Colonic mucosa (tissue), 4 donors: Measurements from ENCODE around the gene OR5AU1. TPM values are rescaled to one million over a fixed set of nuclear protein-coding genes. Genes with fewer than 3 reads are reported as not detected.
A peak's percentile ranks its signal among the peaks of the same experiment; 100 is the strongest.

Experiments used
- DNase-seq: peaks from one replicate; pipeline ENCODE4 v3.0.0-alpha.2; 2020
- H3K27ac ChIP-seq: fragments of 200-600 bp; one replicate; pipeline ENCODE4 v1.8.0; 2021
- H3K27me3 ChIP-seq: fragments of 200-600 bp; one replicate; pipeline ENCODE4 v1.8.0; 2021
- H3K36me3 ChIP-seq: fragments of 200-600 bp; one replicate; pipeline ENCODE4 v1.8.0; 2021
- H3K4me1 ChIP-seq: fragments of 200-600 bp; one replicate; pipeline ENCODE4 v1.8.0; 2021; ENCODE audit warnings: mild to moderate bottlenecking
- H3K4me3 ChIP-seq: fragments of 200-600 bp; one replicate; pipeline ENCODE4 v1.8.0; 2021
- H3K9ac ChIP-seq, 2 donors: one replicate each; pipeline ENCODE4 v1.7.0; 2013; ENCODE audit warnings: control low read depth in 2 of 2, low read depth in 2 of 2, low read length in 2 of 2
- H3K9me3 ChIP-seq: fragments of 200-600 bp; one replicate; pipeline ENCODE4 v1.8.0; 2021
- intact Hi-C: fragments of 100-400 bp; cut with DNase I; formaldehyde crosslinking; loops from one replicate; pipeline ENCODE4 v1.14.1; 2022
- total RNA-seq, 2 donors: library from RNA; stranded (reverse); fragmentation: NEBNext Ultra II Directional in 1 of 2; extraction: Animal tissue kit (Norgen Biotek cat#: 25700) in 1 of 2; gene quantifications; one replicate each; pipeline ENCODE4 v1.2.1, GENCODE V29; 2021
- TF ChIP-seq, protein P1 (sequence below): fragments of 200-600 bp; IDR thresholded peaks from one replicate; pipeline ENCODE4 v1.8.0; 2022; ENCODE audit warnings: antibody characterized with exemption, mild to moderate bottlenecking
- donor health status: healthy.
- donor health status: DM: no; HTN: no; CAD: no.
- donor health status: DM: no; HTN: no; CAD: no.

OR5AU1 gene
- total RNA-seq, 2 donors from 2014 or later = not detected

DNA sequence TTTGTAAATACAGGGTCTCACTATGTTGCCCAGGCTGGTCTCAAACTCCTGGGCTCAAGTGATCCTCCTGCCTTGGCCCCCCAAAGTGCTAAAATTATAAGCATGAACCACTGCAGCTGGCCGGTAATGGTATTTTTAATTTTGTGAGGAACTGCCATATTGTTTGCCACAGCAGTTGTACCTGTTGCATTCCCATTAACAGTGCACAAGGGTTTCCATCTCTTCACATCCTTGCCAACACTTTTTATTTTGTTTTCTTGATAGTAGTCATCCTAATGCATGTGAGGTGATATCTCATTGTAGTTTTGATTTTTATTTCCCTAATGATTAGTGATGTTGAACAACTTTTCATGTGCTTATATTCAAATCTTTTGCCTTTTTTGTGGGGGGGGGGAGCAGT, 13.5 kb downstream of the OR5AU1 start:
- H3K9ac ChIP-seq = no peak overlapping the region

GRCh38 chr14:21136024-21136423, 19.8 kb downstream of the OR5AU1 start:
- DNase-seq = no peak
- no peak overlapping the region for H3K4me3 ChIP-seq
- H3K36me3 ChIP-seq = no peaks in the 10 kb centered on the region
- intact Hi-C loops = no loop called here
- no peak overlapping the region for H3K9ac ChIP-seq
- no peaks in the 10 kb centered on the region for H3K27me3 ChIP-seq
- TF ChIP-seq, protein P1, sequence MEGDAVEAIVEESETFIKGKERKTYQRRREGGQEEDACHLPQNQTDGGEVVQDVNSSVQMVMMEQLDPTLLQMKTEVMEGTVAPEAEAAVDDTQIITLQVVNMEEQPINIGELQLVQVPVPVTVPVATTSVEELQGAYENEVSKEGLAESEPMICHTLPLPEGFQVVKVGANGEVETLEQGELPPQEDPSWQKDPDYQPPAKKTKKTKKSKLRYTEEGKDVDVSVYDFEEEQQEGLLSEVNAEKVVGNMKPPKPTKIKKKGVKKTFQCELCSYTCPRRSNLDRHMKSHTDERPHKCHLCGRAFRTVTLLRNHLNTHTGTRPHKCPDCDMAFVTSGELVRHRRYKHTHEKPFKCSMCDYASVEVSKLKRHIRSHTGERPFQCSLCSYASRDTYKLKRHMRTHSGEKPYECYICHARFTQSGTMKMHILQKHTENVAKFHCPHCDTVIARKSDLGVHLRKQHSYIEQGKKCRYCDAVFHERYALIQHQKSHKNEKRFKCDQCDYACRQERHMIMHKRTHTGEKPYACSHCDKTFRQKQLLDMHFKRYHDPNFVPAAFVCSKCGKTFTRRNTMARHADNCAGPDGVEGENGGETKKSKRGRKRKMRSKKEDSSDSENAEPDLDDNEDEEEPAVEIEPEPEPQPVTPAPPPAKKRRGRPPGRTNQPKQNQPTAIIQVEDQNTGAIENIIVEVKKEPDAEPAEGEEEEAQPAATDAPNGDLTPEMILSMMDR = peak; percentile 55
- no peak overlapping the region for H3K27ac ChIP-seq
- no peaks in the 10 kb centered on the region for H3K4me1 ChIP-seq
- no peaks in the 10 kb centered on the region for H3K9me3 ChIP-seq

More for the DNA sequence above, 13.5 kb downstream of the OR5AU1 start:
- H3K27me3 ChIP-seq = no peaks in the 10 kb centered on the region
- H3K36me3 ChIP-seq = no peaks in the 10 kb centered on the region
- no peaks in the 10 kb centered on the region for H3K4me1 ChIP-seq
- no peak for DNase-seq
- H3K4me3 ChIP-seq = no peak overlapping the region
- intact Hi-C loops = no loop called here
- H3K9me3 ChIP-seq = no peaks in the 10 kb centered on the region
- TF ChIP-seq, protein P1 = no peak
- H3K27ac ChIP-seq = no peak overlapping the region

- TF ChIP-seq, protein P1 = no peak
- Histone ChIP-seq H3K4me3 (no peak overlapping the region), H3K4me1 (no peaks in the 10 kb centered on the region), H3K27me3 (no peaks in the 10 kb centered on the region), H3K9ac (no peak overlapping the region), H3K36me3 (no peaks in the 10 kb centered on the region), H3K27ac (no peak overlapping the region), H3K9me3 (no peaks in the 10 kb centered on the region)
- DNase-seq = no peak
- intact Hi-C loops = no loop called here
Observed at GRCh38 chr14:21133901-21134300, 22.0 kb downstream of the OR5AU1 start.

- Histone ChIP-seq H3K27ac (no peak overlapping the region), H3K9me3 (no peaks in the 10 kb centered on the region), H3K27me3 (no peaks in the 10 kb centered on the region), H3K4me3 (no peak overlapping the region), H3K9ac (no peak overlapping the region), H3K4me1 (no peaks in the 10 kb centered on the region), H3K36me3 (no peaks in the 10 kb centered on the region)
- DNase-seq = no peak
- TF ChIP-seq, protein P1 = no peak
- intact Hi-C loops = no loop called here
Observed at GRCh38 chr14:21123429-21123828, 32.4 kb downstream of the OR5AU1 start.

DNA sequence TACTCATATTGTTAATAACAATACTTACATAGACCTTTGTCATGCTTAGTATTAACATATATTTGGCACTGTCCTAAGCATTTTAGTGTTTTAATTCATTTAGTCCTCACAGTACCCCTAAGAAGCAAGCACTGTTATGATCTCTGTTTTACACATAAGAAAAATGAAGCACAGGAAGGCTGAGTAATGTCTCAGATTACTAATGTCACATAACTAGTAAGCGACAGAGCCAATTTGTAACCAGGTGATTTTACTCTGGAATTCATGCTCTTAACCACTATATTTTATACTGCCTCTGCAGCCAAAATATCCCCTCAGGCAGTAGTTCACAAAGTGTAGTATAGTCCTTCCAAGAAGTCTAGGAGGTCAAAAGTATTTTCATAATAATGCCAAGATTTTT, 34.7 kb downstream of the OR5AU1 start:
- Histone ChIP-seq H3K27ac (no peak overlapping the region), H3K9me3 (no peaks in the 10 kb centered on the region), H3K36me3 (no peaks in the 10 kb centered on the region), H3K27me3 (no peaks in the 10 kb centered on the region), H3K4me3 (no peak overlapping the region), H3K4me1 (no peaks in the 10 kb centered on the region), H3K9ac (no peak overlapping the region)
- intact Hi-C loops = no loop called here
- TF ChIP-seq, protein P1 = no peak
- DNase-seq = no peak

GRCh38 chr14:21120686-21121085, 35.2 kb downstream of the OR5AU1 start:
- intact Hi-C loops = no loop called here
- H3K27me3 ChIP-seq = no peaks in the 10 kb centered on the region
- no peaks in the 10 kb centered on the region for H3K4me1 ChIP-seq
- H3K9ac ChIP-seq = no peak overlapping the region
- H3K9me3 ChIP-seq = no peaks in the 10 kb centered on the region
- H3K36me3 ChIP-seq = no peaks in the 10 kb centered on the region
- no peak overlapping the region for H3K4me3 ChIP-seq
- TF ChIP-seq, protein P1 = no peak
- no peak for DNase-seq
- no peak overlapping the region for H3K27ac ChIP-seq
